ENCODE results near the gene SV2B. TPM values are rescaled to one million over a fixed set of nuclear protein-coding genes. Genes with fewer than 3 reads are reported as not detected.

The SV2B gene
- total RNA-seq, 6 donors from 2014 or later, result 0.40 to 1.4 (median 0.62) TPM; not detected in 2

- ATAC-seq (ENCODE audit: low FRiP score in 2 of 2) (no peak), DNase-seq (no peak)
- Histone ChIP-seq H3K4me1 (no peaks in the 10 kb centered on the region), H3K27ac (no peak overlapping the region), H3K4me3 (no peak overlapping the region), H3K27me3 (no peaks in the 10 kb centered on the region), H3K9me3 (no peaks in the 10 kb centered on the region), H3K36me3 (no peaks in the 10 kb centered on the region)
- no peak for TF ChIP-seq CTCF (IDR thresholded peaks at IDR 0.05)
- TF ChIP-seq POLR2AphosphoS5 (IDR thresholded peaks at IDR 0.05), result no peak
- TF ChIP-seq EP300 (IDR thresholded peaks at IDR 0.05), result no peak
- TF ChIP-seq POLR2A (IDR thresholded peaks at IDR 0.05), result no peak
- whole genome bisulfite sequencing, 2 donors, result 73 to 82% methylated on average over 5 of the region's 5 CpGs
Measured at GRCh38 chr15:91345736-91346135, 245.7 kb downstream of the SV2B start.

GRCh38 chr15:91346259-91346658, 246.2 kb downstream of the SV2B start:
- TF ChIP-seq CTCF (IDR thresholded peaks at IDR 0.05) (no peak), POLR2AphosphoS5 (IDR thresholded peaks at IDR 0.05) (no peak), EP300 (IDR thresholded peaks at IDR 0.05) (no peak), POLR2A (IDR thresholded peaks at IDR 0.05) (no peak)
- Histone ChIP-seq H3K27ac (no peak overlapping the region), H3K27me3 (no peaks in the 10 kb centered on the region), H3K9me3 (no peaks in the 10 kb centered on the region), H3K36me3 (no peaks in the 10 kb centered on the region), H3K4me1 (no peaks in the 10 kb centered on the region), H3K4me3 (no peak overlapping the region)
- DNase-seq, result no peak
- WGBS, 2 donors, result 71 to 74% methylated on average over 2 of the region's 2 CpGs
- ATAC-seq (ENCODE audit: low FRiP score in 2 of 2), result no peak

- no peak overlapping the region for H3K27ac ChIP-seq
- DNase-seq (no peak), ATAC-seq (ENCODE audit: low FRiP score in 2 of 2) (no peak)
- 26 to 42% methylated on average over 3 of the region's 3 CpGs for WGBS, 2 donors
- no peak overlapping the region for H3K4me3 ChIP-seq
- no peaks in the 10 kb centered on the region for H3K9me3 ChIP-seq
- no peaks in the 10 kb centered on the region for H3K4me1 ChIP-seq
- H3K27me3 ChIP-seq, result no peaks in the 10 kb centered on the region
- TF ChIP-seq POLR2A (IDR thresholded peaks at IDR 0.05), result no peak
- TF ChIP-seq POLR2AphosphoS5 (IDR thresholded peaks at IDR 0.05), result no peak
- no peak for TF ChIP-seq CTCF (IDR thresholded peaks at IDR 0.05)
- H3K36me3 ChIP-seq, result no peaks in the 10 kb centered on the region
Measured at GRCh38 chr15:91348752-91349500, 248.9 kb downstream of the SV2B start.

Other genes starting within 250 kb of the SV2B start
- gene FURIN, start 231.7 kb upstream of the SV2B start, total RNA-seq, result 100 to 1,000 TPM in 4 of 6 donors, 10 to 100 TPM in 2; 59.0 to 150 (median 108) TPM
- 100 to 1,000 TPM in 2 of 6 donors, 10 to 100 TPM in 4; 33.4 to 144 (median 68.3) TPM for gene FES, start 215.8 kb upstream of the SV2B start, total RNA-seq
- 100 to 1,000 TPM in 2 of 6 donors, 10 to 100 TPM in 4; 36.8 to 219 (median 90.1) TPM for gene MAN2A2, start 197.0 kb upstream of the SV2B start, total RNA-seq
- 10 to 100 TPM in 5 of 6 donors, 1 to 10 TPM in 1; 5.0 to 19.3 (median 12.5) TPM for gene HDDC3, start 167.7 kb upstream of the SV2B start, total RNA-seq
- 100 to 1,000 TPM in 1 of 6 donors, 10 to 100 TPM in 5; 40.7 to 108 (median 61.9) TPM for gene UNC45A, start 165.0 kb upstream of the SV2B start, total RNA-seq
- gene RCCD1, start 145.4 kb upstream of the SV2B start, total RNA-seq, result 10 to 100 TPM in 2 of 6 donors, 1 to 10 TPM in 4; 3.8 to 21.0 (median 9.4) TPM
- 10 to 100 TPM in 3 of 6 donors, 1 to 10 TPM in 3; 4.1 to 20.0 (median 10.7) TPM for gene PRC1, start 105.7 kb upstream of the SV2B start, total RNA-seq
- 10 to 100 TPM in 4 of 6 donors, 1 to 10 TPM in 2; 9.2 to 20.2 (median 14.8) TPM for gene VPS33B, start 77.7 kb upstream of the SV2B start, total RNA-seq

Data from upper lobe of left lung (tissue), 6 donors.